22Rv1 (cell line): ENCODE measurements around the gene BOD1L1.

ENCODE experiments used
- ZFX ChIP-seq: fragments of 450-650 bp; IDR thresholded peaks from 2 replicates; pipeline ENCODE4 v1.6.1; 2017; ENCODE audit warnings: antibody characterized with exemption, borderline replicate concordance
- TF ChIP-seq, protein P1 (sequence below): fragments of 450-650 bp; IDR thresholded peaks from 2 replicates; pipeline ENCODE4 v1.5.1; 2017; ENCODE audit warnings: mild to moderate bottlenecking

DNA sequence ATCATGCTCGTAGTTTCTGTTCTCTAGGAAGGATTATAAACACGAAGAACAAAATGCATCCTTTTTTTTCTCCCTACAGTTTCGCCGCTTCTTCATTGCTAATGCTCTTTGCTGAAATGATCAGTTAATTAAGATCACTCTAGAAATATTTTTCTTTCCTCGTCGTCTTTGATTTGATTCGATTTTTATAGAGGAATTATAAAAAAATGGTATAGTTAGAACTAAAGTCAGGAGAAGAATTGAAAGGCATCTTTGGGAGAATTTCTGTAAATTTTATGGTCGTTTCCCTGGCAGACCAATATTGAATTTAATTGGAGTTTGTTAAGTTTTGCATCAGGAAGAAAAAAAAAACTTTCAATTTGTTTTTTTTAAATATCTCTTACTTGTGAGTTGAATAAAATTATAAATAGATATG, 82.1 kb downstream of the BOD1L1 start:
- TF ChIP-seq, protein P1, sequence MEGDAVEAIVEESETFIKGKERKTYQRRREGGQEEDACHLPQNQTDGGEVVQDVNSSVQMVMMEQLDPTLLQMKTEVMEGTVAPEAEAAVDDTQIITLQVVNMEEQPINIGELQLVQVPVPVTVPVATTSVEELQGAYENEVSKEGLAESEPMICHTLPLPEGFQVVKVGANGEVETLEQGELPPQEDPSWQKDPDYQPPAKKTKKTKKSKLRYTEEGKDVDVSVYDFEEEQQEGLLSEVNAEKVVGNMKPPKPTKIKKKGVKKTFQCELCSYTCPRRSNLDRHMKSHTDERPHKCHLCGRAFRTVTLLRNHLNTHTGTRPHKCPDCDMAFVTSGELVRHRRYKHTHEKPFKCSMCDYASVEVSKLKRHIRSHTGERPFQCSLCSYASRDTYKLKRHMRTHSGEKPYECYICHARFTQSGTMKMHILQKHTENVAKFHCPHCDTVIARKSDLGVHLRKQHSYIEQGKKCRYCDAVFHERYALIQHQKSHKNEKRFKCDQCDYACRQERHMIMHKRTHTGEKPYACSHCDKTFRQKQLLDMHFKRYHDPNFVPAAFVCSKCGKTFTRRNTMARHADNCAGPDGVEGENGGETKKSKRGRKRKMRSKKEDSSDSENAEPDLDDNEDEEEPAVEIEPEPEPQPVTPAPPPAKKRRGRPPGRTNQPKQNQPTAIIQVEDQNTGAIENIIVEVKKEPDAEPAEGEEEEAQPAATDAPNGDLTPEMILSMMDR = no peak
- TF ChIP-seq ZFX = no peak
